Astrocyte (in vitro differentiated cells and primary cell): Measurements from ENCODE around the gene GTF3C1.

Experiments
- CTCF ChIP-seq: IDR thresholded peaks from 2 replicates; pipeline ENCODE4 v1.5.1; 2011; ENCODE audit warnings: low read depth, mild to moderate bottlenecking, inconsistent platforms, low read length, moderate library complexity; ENCODE audit not compliant: insufficient read depth
- EZH2 ChIP-seq: IDR thresholded peaks from 2 replicates; pipeline ENCODE4 v1.6.1; 2012; ENCODE audit warnings: mild to moderate bottlenecking, low read length, inconsistent platforms; ENCODE audit not compliant: insufficient read depth

GRCh38 chr16:27516365-27516764 is 33.3 kb downstream of the GTF3C1 start:
- no peak for TF ChIP-seq CTCF
- no peak for TF ChIP-seq EZH2
